H1 (cell line): ENCODE results near the gene TACR2. TPM values are rescaled to one million over a fixed set of nuclear protein-coding genes. Genes with fewer than 3 reads are reported as not detected.

Source experiments
- CTCF ChIA-PET: fragments of 300-600 bp; sonication (Branson Sonifier 250); formaldehyde crosslinking; loops from one replicate; lab custom pipeline; 2021; ENCODE audit not compliant: partially characterized antibody; lab: Charles Lee
- POLR2A ChIA-PET: fragments of 300-600 bp; sonication (Branson Sonifier 250); formaldehyde crosslinking; loops from one replicate; lab custom pipeline; 2021; ENCODE audit warnings: inconsistent platforms; ENCODE audit not compliant: partially characterized antibody; lab: Charles Lee
- DNase-seq, 2 experiments: peaks; one replicate each; pipeline versions ENCODE4 v3.0.0 to v3.0.0-alpha.2; 2010 to 2022; ENCODE audit warnings: low spot score in 2 of 2, low read depth in 1 of 2, mixed read lengths in 1 of 2
- FAIRE-seq: peaks from 2 replicates; lab custom pipeline; 2011; peaks lifted over from hg19 to GRCh38; lab: Jason Lieb, UNC
- H2AFZ ChIP-seq: 2 replicates; pipeline ENCODE4 v1.8.1; 2012; ENCODE audit warnings: low read length, inconsistent platforms
- H2AK5ac ChIP-seq: 2 replicates; pipeline ENCODE4 v1.6.1; 2013; ENCODE audit warnings: low read depth, low read length
- H2BK120ac ChIP-seq: replicated peaks from 2 replicates; pipeline ENCODE3; 2013; ENCODE audit warnings: low read depth, low read length, inconsistent platforms
- H2BK12ac ChIP-seq: 2 replicates; pipeline ENCODE4 v1.6.1; 2013; ENCODE audit warnings: low read depth, low read length
- H2BK15ac ChIP-seq: 2 replicates; pipeline ENCODE4 v1.6.1; 2013; ENCODE audit warnings: low read length
- H2BK20ac ChIP-seq: 2 replicates; pipeline ENCODE4 v1.6.1; 2013; ENCODE audit warnings: low read length
- H2BK5ac ChIP-seq: 2 replicates; pipeline ENCODE4 v1.6.1; 2013; ENCODE audit warnings: low read depth, low read length
- H3K14ac ChIP-seq: 2 replicates; pipeline ENCODE4 v1.6.1; 2013; ENCODE audit warnings: inconsistent platforms; ENCODE audit not compliant: insufficient read length
- H3K18ac ChIP-seq: 2 replicates; pipeline ENCODE4 v1.6.1; 2013; ENCODE audit warnings: low read length; ENCODE audit errors: extremely low read depth
- H3K23ac ChIP-seq: 2 replicates; pipeline ENCODE4 v1.6.1; 2013; ENCODE audit warnings: inconsistent platforms; ENCODE audit not compliant: insufficient read length
- H3K23me2 ChIP-seq: 2 replicates; pipeline ENCODE4 v1.6.1; 2013; ENCODE audit warnings: low read depth, low read length
- H3K27ac ChIP-seq: 2 replicates; pipeline ENCODE4 v1.6.1; 2011; ENCODE audit warnings: low read depth, low read length, inconsistent platforms
- H3K27me3 ChIP-seq, 4 experiments: replicated peaks in 1 of 4; 1 replicate in 1 of 4; 2 replicates in 3 of 4; pipeline versions ENCODE4 v1.6.1 to v1.8.1; 2011 to 2013; ENCODE audit warnings: low read length in 3 of 4, mild to moderate bottlenecking in 3 of 4, inconsistent platforms in 2 of 4, mixed read lengths in 2 of 4, moderate library complexity in 1 of 4; ENCODE audit not compliant: control insufficient read depth in 3 of 4, insufficient read depth in 3 of 4; ENCODE audit errors: extremely low read depth in 1 of 4
- H3K36me3 ChIP-seq, 4 experiments: 2 replicates each; pipeline versions ENCODE4 v1.6.1 to v1.8.1; 2011 to 2013; ENCODE audit warnings: mild to moderate bottlenecking in 4 of 4, low read length in 3 of 4, moderate library complexity in 2 of 4, control low read depth in 1 of 4, inconsistent platforms in 1 of 4; ENCODE audit not compliant: insufficient read depth in 4 of 4, control insufficient read depth in 2 of 4
- H3K4ac ChIP-seq: replicated peaks from 2 replicates; pipeline ENCODE3; 2013; ENCODE audit warnings: low read length, low read depth, mixed read lengths, inconsistent platforms; ENCODE audit not compliant: insufficient read length
- H3K4me1 ChIP-seq, 4 experiments: replicated peaks in 1 of 4; 1 replicate in 1 of 4; 2 replicates in 3 of 4; pipeline versions ENCODE4 v1.6.1 to v1.8.1; 2011 to 2013; ENCODE audit warnings: low read length in 3 of 4, inconsistent platforms in 2 of 4, mixed read lengths in 1 of 4; ENCODE audit not compliant: insufficient read depth in 4 of 4, control insufficient read depth in 3 of 4
- H3K4me2 ChIP-seq, 2 experiments: 2 replicates each; pipeline versions ENCODE4 v1.6.1 to v1.8.1; 2011 to 2013; ENCODE audit warnings: low read depth in 2 of 2, low read length in 2 of 2, control low read depth in 1 of 2, inconsistent platforms in 1 of 2, mild to moderate bottlenecking in 1 of 2; ENCODE audit not compliant: insufficient read depth in 1 of 2
- H3K4me3 ChIP-seq, 4 experiments: fragments of 200-600, 300-600 bp in 1 of 4; sonication (generic), shearing (Covaris generic), sonication (Bioruptor Twin) in 1 of 4; 2 replicates each; pipeline versions ENCODE4 v1.5.1 to v1.8.1; 2011 to 2016; ENCODE audit warnings: low read length in 4 of 4, low read depth in 3 of 4, control low read depth in 2 of 4, inconsistent platforms in 2 of 4, mild to moderate bottlenecking in 2 of 4, mixed read lengths in 1 of 4, moderate library complexity in 1 of 4; ENCODE audit not compliant: insufficient read depth in 2 of 4; ENCODE audit errors: extremely low read depth in 1 of 4
- H3K56ac ChIP-seq: replicated peaks from 2 replicates; pipeline ENCODE3; 2013; ENCODE audit warnings: low read depth, mild to moderate bottlenecking, mixed read lengths, low read length, inconsistent platforms; ENCODE audit not compliant: insufficient read length
- H3K79me1 ChIP-seq: 2 replicates; pipeline ENCODE4 v1.6.1; 2013; ENCODE audit warnings: low read depth, low read length, control low read depth
- H3K79me2 ChIP-seq, 2 experiments: 2 replicates each; pipeline versions ENCODE4 v1.6.1 to v1.8.1; 2012 to 2013; ENCODE audit warnings: low read length in 2 of 2, mild to moderate bottlenecking in 2 of 2, inconsistent platforms in 1 of 2; ENCODE audit not compliant: insufficient read depth in 2 of 2, control insufficient read depth in 1 of 2
- H3K9ac ChIP-seq, 4 experiments: replicated peaks in 1 of 4; 1 replicate in 1 of 4; 2 replicates in 3 of 4; pipeline versions ENCODE4 v1.6.1 to v1.8.1; 2011 to 2013; ENCODE audit warnings: low read depth in 3 of 4, low read length in 3 of 4, control low read depth in 2 of 4, mild to moderate bottlenecking in 2 of 4, moderate library complexity in 2 of 4, inconsistent platforms in 1 of 4; ENCODE audit errors: extremely low read depth in 1 of 4
- H3K9me3 ChIP-seq, 2 experiments: 2 replicates each; pipeline versions ENCODE4 v1.6.1 to v1.8.1; 2012 to 2013; ENCODE audit warnings: mild to moderate bottlenecking in 2 of 2, moderate library complexity in 2 of 2, control low read depth in 1 of 2, inconsistent platforms in 1 of 2, low read depth in 1 of 2, low read length in 1 of 2, mixed read lengths in 1 of 2; ENCODE audit not compliant: insufficient read depth in 2 of 2
- H4K20me1 ChIP-seq, 2 experiments: replicated peaks in 1 of 2; 2 replicates each; pipeline versions ENCODE3 to v1.8.1; 2011 to 2013; ENCODE audit warnings: inconsistent platforms in 2 of 2, low read length in 2 of 2, mild to moderate bottlenecking in 1 of 2; ENCODE audit not compliant: insufficient read depth in 2 of 2, control insufficient read depth in 1 of 2
- H4K5ac ChIP-seq: 2 replicates; pipeline ENCODE4 v1.6.1; 2013; ENCODE audit warnings: low read length, low read depth, mixed read lengths, inconsistent platforms; ENCODE audit not compliant: insufficient read length
- H4K8ac ChIP-seq: 2 replicates; pipeline ENCODE4 v1.8.0; 2013; ENCODE audit warnings: mild to moderate bottlenecking, moderate library complexity, low read length, inconsistent platforms; ENCODE audit not compliant: insufficient read depth; ENCODE audit errors: extremely low read depth
- H4K91ac ChIP-seq: replicated peaks from 2 replicates; pipeline ENCODE3; 2013; ENCODE audit warnings: low read length, mixed read lengths, inconsistent platforms; ENCODE audit not compliant: insufficient read length
- ATF2 ChIP-seq: IDR thresholded peaks from 2 replicates; pipeline ENCODE4 v1.6.1; 2012; ENCODE audit warnings: low read length, inconsistent platforms
- BCL11A ChIP-seq, 2 experiments: IDR thresholded peaks; one replicate each; pipeline ENCODE4 v1.6.1; 2011; ENCODE audit warnings: low read depth in 2 of 2, low read length in 2 of 2, mild to moderate bottlenecking in 2 of 2
- BRCA1 ChIP-seq: IDR thresholded peaks from 2 replicates; pipeline ENCODE4 v1.6.1; 2012; ENCODE audit warnings: low read depth, low read length, improper control_type of control experiment
- CBX5 ChIP-seq: fragments of 300-800, 300-1000 bp; sonication (generic); IDR thresholded peaks from 2 replicates; pipeline ENCODE4 v1.7.1; 2016; ENCODE audit warnings: antibody characterized with exemption, low read length, low read depth
- CTBP2 ChIP-seq: IDR thresholded peaks from 2 replicates; pipeline ENCODE4 v1.7.0; 2011; ENCODE audit warnings: borderline replicate concordance, mild to moderate bottlenecking, moderate library complexity, mixed read lengths, low read length; ENCODE audit not compliant: insufficient read depth, insufficient read length
- GABPA ChIP-seq: IDR thresholded peaks from 2 replicates; pipeline ENCODE4 v1.6.1; 2011; ENCODE audit warnings: mild to moderate bottlenecking, low read length, moderate library complexity, borderline replicate concordance; ENCODE audit not compliant: insufficient read depth
- GTF2F1 ChIP-seq: IDR thresholded peaks from 2 replicates; pipeline ENCODE4 v1.6.1; 2012; ENCODE audit warnings: low read depth, low read length, improper control_type of control experiment, borderline replicate concordance
- JUND ChIP-seq: IDR thresholded peaks from 2 replicates; pipeline ENCODE4 v1.6.1; 2011; ENCODE audit warnings: mild to moderate bottlenecking, improper control_type of control experiment, low read length
- KDM5A ChIP-seq: fragments of 200-600 bp; IDR thresholded peaks from 2 replicates; pipeline ENCODE4 v1.7.1; 2012; ENCODE audit warnings: mild to moderate bottlenecking, low read length, inconsistent platforms, mixed read lengths
- POLR2A ChIP-seq, 2 experiments: IDR thresholded peaks; 1 replicate in 1 of 2; 2 replicates in 1 of 2; pipeline ENCODE4 v1.6.1; 2011; ENCODE audit warnings: low read depth in 2 of 2, low read length in 2 of 2, mild to moderate bottlenecking in 2 of 2; ENCODE audit errors: control extremely low read depth in 1 of 2
- SIN3A ChIP-seq, 2 experiments: IDR thresholded peaks in 1 of 2; conservative IDR thresholded peaks in 1 of 2; 2 replicates each; pipeline ENCODE4 v1.6.1; 2011 to 2012; ENCODE audit warnings: low read length in 2 of 2, improper control_type of control experiment in 1 of 2, low read depth in 1 of 2, mild to moderate bottlenecking in 1 of 2
- SUZ12 ChIP-seq: fragments of 200-600 bp; sonication (generic); IDR thresholded peaks from 2 replicates; pipeline ENCODE4 v1.6.1; 2012; ENCODE audit warnings: mild to moderate bottlenecking, inconsistent platforms, low read length, moderate library complexity, mixed read lengths
- WGBS, 2 experiments: shearing (Covaris generic) in 1 of 2; methylation state at CpG; one replicate each; pipeline versions ENCODE4 v1.1.6 to v1.1.7; 2013 to 2015; ENCODE audit warnings: low lambda C conversion rate in 2 of 2, mixed read lengths in 2 of 2, inconsistent platforms in 1 of 2, low coverage in 1 of 2, missing lambda C conversion rate in 1 of 2; ENCODE audit not compliant: insufficient replicate concordance in 2 of 2, insufficient coverage in 1 of 2, insufficient read length in 1 of 2; ENCODE audit errors: extremely low coverage in 1 of 2, missing lambda C conversion rate in 1 of 2; 5-methylcytosine and 5-hydroxymethylcytosine counted together
- polyA plus RNA-seq, 7 experiments: library from polyadenylated mRNA; depleted of rRNA in 3 of 7; stranded (reverse) in 5 of 7; unstranded in 2 of 7; fragments of >200 nt in 5 of 7; fragments of 200-250 nt in 2 of 7; gene quantifications; 1 replicate in 5 of 7; 2 replicates in 1 of 7; 4 replicates in 1 of 7; pipeline versions ENCODE4 v1.2.1 to v1.2.3, GENCODE V29; 2011 to 2013; ENCODE audit warnings: missing spikeins in 2 of 7, mixed read lengths in 2 of 7
- total RNA-seq: library from RNA; stranded (reverse); fragmentation: NEBNext Ultra II Directional; extraction: Animal tissue kit (Norgen Biotek cat#: 25700); gene quantifications from 2 replicates; pipeline ENCODE4 v1.2.1, GENCODE V29; 2021

Gene TACR2
- total and polyA plus RNA-seq, 2 of the 8 experiments (the other 6 are each of a cell fraction or from before 2014, with no cell fraction given) = 0.06 TPM; not detected in 1

DNA sequence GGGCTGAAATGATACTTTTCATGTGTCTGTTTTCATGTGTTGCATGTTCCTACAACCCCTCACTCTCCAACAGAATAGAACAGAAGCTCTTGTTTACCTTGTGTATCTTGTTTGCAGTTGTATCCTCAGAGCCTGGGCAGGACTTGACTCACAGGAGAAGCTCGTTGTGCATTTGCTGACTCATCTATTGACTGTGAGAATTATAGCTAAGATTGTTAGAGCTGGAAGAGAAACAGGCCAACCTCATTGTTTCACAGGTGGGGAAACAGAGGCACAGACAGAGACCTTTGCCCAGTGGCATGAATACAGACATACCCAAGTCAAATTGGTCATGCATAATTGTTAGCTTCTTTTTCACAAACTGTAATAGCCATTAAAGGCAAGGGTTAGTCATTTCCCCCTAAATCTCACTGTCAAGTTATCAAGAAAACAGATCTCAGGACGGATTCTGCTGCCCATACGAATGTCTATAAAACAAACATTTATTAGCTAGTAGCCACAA lies 30.0 kb upstream of the TACR2 start:
- Histone ChIP-seq H2AFZ (no peak overlapping the region), H4K5ac (no peak overlapping the region), H4K8ac (no peak overlapping the region), H3K23me2 (peaks cover 8% of the 10 kb centered on the region), H3K4me2 (no peak overlapping the region), H2AK5ac (no peak overlapping the region), H3K4me3 (no peak overlapping the region), H3K9me3 (no peaks in the 10 kb centered on the region), H2BK120ac (no peak overlapping the region), H2BK12ac (no peak overlapping the region), H2BK5ac (no peak overlapping the region), H3K27ac (no peak overlapping the region), H3K4ac (no peak overlapping the region), H2BK20ac (no peak overlapping the region), H3K14ac (no peak overlapping the region), H3K56ac (no peak overlapping the region), H3K79me1 (no peaks in the 10 kb centered on the region), H3K18ac (no peak overlapping the region), H3K4me1 (peaks cover 0 to 6% (median 2%) of the 10 kb centered on the region in 4 experiments; a peak in 2 of 7 replicates), H2BK15ac (no peak overlapping the region), H3K27me3 (peaks cover 0 to 8% (median 3%) of the 10 kb centered on the region in 4 experiments; a peak in 5 of 7 replicates), H3K79me2 (no peaks in the 10 kb centered on the region), H4K20me1 (no peaks in the 10 kb centered on the region), H3K36me3 (no peaks in the 10 kb centered on the region), H4K91ac (no peak overlapping the region), H3K23ac (no peak overlapping the region), H3K9ac (no peak overlapping the region)
- 78% methylated on average over 3 of the region's 3 CpGs; no CpG with 5 or more reads in 1 of the 2 experiments for WGBS, 2 experiments
- ChIA-PET CTCF (interaction anchor here (1.1 to 8.7 kb wide), 15 partner anchors 10 to 415 kb away, joined by 3 to 150 read pairs (median 5); no protein-coding TSS in a partner anchor), POLR2A (interaction anchor here (1.0 kb wide), 1 partner anchor 23 kb away, joined by 3 read pairs; no protein-coding TSS in a partner anchor)
- no peak for FAIRE-seq
- no peak for DNase-seq
- TF ChIP-seq SUZ12 = no peak
- no peak for TF ChIP-seq GABPA
- TF ChIP-seq SIN3A (conservative IDR thresholded peaks at IDR 0.05 in 1 of 2, IDR thresholded peaks at IDR 0.05 in 1 of 2; ENCODE audit: low read depth in 1 of 2, low read length in 2 of 2) = no peak
- no peak for TF ChIP-seq ATF2
- no peak for TF ChIP-seq BRCA1
- TF ChIP-seq BCL11A (IDR thresholded peaks at IDR 0.05; ENCODE audit: low read depth in 2 of 2, low read length in 2 of 2) = no peak
- TF ChIP-seq JUND = no peak
- no peak for TF ChIP-seq GTF2F1
- TF ChIP-seq KDM5A = no peak
- TF ChIP-seq CTBP2 = no peak
- no peak for TF ChIP-seq POLR2A (IDR thresholded peaks at IDR 0.05; ENCODE audit: control extremely low read depth in 1 of 2, low read depth in 2 of 2, low read length in 2 of 2)
- no peak for TF ChIP-seq CBX5
